Measurements from ENCODE around the gene PTPRQ.

- no peak for TF ChIP-seq POLR2AphosphoS5 (IDR thresholded peaks at IDR 0.05)
- TF ChIP-seq CTCF (IDR thresholded peaks at IDR 0.05), result no peak
- TF ChIP-seq POLR2A (IDR thresholded peaks at IDR 0.05), result no peak
Measured at GRCh38 chr12:80677994-80678393, 234.0 kb downstream of the PTPRQ start.

Measured in gastroesophageal sphincter (tissue), 3 donors.